ENCODE results near the gene PLK5.

Gene PLK5

DNA sequence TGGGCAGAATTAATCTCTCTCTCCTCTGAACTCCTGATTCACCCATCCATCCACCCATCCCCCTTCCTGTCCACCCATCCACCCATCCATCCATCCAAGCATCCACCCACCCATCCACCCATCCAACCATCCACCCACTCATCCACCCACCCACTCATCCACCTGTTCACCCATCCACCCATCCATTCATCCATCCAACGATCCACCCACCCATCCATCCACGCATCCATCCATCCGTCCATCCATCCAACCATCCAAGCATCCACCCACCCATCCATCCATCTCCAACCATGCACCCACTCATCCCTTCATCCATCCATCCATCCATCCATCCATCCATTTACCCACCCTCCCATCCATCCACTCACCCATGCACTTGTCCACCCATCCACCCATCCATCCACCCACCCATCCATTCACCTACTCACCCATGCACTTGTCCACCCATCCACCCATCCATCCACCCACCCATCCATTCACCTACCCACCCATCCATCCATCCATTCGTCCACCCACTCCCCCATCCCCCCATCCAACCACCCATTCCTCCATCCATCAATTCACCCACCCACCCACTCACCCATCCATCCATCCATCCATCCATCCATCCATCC is 25.6 kb downstream of the PLK5 start:
- DNase-seq (ENCODE audit: extremely low spot score, insufficient read length, low read depth) (no peak), FAIRE-seq (no peak)

DNA sequence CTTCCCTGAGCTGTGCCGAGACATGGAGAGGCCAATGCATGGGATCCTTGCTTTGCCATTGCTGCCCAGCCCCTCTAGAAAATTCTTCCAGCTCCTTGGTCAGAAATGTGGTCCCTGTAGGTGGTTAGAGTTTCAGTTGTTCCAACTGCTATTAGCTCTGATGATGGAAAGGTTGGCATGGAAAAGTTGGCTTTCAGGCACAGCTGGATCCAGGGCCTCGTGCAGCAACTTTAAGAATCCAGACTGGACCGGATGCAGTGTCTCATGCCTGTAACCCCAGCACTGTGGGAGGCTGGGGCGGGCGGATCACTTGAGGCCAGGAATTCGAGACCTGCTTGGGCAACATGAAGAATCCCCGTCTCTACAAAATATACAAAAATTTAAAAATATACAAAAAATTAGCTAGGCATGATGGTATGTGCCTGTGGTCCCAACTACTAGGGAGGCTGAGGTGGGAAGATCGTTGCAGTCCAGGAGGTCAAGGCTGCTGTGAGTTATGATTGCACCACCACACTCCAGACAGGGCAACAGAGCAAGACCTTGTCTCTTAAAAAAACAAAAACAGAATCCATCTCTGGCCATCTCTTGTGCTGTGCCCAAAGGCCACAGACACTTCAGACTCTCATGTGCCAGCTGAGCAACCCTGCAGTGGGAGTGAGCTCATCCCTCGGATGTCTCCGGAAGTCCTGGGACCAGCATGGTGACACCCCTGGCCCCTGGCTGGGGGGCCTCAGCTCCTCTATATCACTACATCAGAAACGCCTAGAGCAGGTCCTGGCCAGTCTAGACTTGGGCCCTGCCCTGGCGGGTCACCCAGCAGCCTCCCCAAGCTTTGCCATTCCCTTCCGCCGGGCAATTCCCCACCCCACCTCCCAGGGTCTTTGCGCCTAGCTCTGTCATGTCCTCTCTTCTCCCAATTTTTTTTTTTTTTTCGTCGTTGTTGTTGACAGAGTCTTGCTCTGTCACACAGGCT is 27.5 kb downstream of the PLK5 start:
- no peak for DNase-seq (ENCODE audit: extremely low spot score, insufficient read length, low read depth)
- no peak for FAIRE-seq

DNA sequence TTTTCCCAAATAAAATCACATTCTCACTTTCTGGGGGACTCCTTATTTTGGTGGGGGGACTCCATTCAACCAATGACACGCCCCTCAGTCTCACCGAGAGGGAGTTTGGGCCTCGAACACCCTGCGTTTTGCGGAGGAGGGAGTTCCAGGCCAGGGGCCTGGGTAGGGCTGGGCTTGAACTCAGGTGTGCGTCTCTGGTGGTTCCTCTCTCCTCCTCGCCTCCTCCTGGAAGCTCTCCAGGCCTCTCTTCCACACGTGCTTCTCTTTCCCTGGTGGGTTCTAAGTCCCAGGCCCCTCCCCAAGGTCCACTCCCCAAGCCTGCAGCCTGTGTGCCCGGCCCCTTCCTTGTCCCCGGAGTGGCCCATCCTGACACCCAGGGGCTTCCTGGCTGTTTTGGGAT is 29.5 kb downstream of the PLK5 start:
- FAIRE-seq (no peak), DNase-seq (ENCODE audit: extremely low spot score, insufficient read length, low read depth) (no peak)

DNA sequence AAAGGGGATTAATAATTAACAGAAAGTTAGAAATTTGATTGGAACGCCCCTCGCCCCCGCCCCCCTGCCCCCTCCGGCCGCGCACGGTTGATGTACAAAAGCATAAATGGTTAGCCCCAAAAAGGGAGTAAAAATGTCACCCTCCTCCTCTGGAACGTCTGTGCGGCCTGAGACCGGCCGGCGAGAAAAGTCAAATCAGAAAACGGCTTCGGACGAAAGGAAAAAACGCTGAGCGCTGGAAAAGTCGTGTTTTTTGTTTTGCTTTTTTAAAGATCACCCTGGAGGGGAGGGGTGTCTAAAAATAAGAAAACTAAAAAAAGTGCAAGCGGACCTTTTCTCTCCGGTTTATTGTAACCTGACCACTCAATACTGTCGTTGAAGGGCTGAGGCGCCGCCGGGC is 31.1 kb downstream of the PLK5 start:
- no peak for FAIRE-seq
- DNase-seq (ENCODE audit: extremely low spot score, insufficient read length, low read depth), result no peak

DNA sequence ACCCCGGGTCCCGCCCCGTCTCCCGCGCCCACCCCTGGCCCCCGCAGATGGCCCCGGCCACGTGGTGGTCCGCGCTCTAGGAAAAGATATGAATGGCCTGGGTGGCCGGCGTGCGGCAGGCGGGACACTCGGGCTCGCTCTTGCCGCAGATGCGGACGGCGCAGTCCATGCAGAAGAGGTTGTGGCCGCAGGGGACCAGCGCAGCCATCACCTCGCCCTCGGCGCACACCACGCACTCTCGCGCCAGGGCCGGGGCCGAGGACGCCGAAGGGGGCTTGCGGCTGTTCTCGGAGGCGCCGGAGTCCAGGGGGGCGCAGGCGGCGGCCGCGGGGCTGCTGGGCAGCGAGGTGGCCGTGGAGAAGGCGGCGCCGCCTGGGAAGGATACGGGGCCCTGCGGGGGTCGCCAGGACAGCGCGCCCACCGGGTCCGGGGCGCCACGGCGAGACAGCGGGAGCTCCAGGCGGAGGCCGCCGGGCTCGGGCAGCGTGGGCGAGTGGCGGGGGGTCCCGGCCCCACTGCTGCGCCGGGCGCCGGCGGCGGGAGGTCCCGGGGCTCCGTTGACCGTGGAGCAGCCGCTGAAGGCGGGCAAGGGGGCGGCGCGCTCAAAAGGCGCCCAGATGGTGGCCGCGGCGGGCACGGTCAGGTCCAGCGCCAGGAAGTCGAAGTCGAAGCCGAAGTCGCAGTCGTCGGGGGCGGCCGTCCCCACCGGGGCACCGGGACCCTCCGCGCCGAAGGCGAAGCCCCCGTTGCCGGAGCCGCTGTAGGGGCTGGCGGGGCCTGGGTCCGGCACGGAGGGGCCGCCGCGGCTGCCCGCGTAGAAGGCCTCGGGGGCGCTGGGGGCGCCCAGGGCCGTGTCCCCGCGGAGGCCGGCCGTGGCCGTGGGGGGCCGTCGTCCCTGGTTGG is 31.9 kb downstream of the PLK5 start:
- no peak for FAIRE-seq

DNA sequence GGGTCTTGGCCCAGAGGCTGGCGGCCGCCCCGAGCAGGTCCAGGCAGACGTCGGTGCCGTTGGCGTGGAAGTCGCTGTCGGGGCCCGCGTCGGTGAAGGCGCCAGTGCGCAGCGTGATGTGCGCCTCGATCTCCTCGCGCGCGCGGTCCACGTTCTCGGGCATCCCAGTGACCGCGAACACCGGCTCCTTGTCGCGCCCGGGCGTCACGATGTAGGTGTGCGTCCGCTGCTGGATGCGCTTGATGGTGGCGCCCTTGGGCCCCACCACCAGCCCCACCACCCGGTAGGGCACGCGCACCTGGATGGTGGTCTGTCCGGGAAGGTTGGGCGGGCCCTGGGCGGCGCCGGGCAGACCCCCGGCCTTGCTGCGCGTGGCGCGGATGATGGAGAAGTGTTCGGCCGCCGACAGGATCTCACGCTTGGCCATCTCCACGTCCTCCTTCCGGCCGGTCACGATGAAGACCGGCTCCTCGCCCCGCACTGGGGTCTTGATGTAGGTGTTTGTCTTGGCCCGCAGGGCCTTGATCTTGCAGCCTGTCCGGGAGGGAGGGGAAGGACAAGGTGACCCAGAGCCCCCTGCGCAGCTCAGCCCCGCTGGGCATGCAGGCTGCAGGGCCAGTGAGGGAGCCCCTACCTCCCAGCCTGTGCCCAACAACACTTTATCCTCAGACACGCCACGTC is 32.7 kb downstream of the PLK5 start:
- DNase-seq (ENCODE audit: extremely low spot score, insufficient read length, low read depth) (no peak), FAIRE-seq (no peak)

More for the DNA sequence above, 31.9 kb downstream of the PLK5 start:
- no peak for DNase-seq (ENCODE audit: extremely low spot score, insufficient read length, low read depth)

DNA sequence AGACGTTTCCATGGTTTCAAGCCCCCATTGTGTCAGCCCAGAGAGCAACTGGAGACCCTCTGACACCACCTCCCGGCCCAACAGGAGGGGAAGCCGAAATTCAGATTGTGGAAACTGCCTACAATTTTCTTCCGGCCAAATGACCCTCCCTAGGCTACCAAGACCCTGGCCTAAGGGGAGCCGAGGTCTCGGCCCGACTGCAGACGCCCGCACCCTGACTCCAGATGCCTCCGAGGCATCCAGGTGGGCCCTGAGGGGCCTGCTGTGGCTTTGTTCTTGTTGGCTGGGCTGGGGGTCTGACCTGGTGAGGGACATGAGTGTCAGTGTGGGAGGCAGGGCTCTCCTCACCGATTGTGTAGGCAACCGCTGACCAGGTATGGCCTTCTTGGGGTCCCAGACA is 34.7 kb downstream of the PLK5 start:
- no peak for DNase-seq (ENCODE audit: extremely low spot score, insufficient read length, low read depth)
- FAIRE-seq, result no peak

DNA sequence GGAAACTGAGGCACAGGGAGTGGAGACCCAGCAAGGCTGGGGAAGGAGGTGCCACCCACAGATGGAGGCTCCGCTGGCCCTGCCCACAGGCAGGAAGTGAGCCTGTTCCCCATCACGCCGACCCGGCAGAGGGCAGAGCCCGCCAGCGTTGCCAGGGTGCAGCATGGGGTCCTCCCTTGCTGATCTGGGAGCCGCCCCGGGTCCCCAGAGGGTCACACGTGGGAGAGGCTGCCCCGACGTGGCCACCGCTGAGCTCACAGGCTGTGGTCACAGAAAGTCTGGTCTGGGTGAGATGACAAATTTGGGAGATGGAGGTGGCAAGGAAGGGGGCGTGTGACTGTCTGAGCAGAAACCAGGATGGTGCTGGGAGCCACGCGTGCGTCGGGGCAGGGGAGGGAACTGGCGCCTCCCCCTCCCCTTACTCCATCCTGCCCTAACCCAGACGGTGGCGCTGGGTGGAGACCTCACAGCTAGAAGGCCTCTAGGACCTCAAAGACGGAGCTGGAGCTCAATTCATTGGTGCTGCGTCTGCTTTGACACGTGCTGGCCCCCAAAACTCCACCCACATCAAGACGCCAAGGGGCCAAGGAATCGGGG is 36.5 kb downstream of the PLK5 start:
- no peak for FAIRE-seq

DNA sequence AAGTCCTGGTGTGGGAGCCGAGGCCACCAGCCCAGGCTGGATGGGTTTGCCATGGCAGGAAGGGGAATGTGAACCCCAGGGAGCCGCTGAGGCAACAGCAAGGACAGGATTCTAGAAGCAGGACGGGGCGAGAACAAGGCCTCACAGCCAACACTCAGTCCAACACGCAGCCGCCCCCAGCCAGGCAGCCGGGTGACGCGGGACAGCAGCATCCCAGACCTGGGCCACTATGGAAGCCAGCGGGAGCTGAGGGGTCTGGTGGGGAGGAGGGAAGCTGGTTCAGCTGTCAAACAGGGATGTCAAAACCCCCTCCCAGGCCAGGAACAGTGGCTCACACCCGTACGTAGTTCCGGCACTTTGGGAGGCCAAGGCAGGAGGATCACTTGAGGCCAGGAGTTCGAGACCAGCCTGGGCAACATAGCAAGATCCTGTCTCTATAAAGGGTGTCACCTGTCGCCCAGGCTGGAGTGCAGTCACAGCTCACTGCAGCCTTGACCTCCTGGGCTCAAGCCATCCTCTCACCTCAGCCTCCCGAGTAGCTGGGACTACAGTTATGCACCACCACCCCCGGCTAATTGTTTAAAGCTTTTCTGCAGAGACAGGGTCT is 37.5 kb downstream of the PLK5 start:
- DNase-seq (ENCODE audit: extremely low spot score, insufficient read length, low read depth), result no peak
- no peak for FAIRE-seq

More for the DNA sequence above, 36.5 kb downstream of the PLK5 start:
- no peak for DNase-seq (ENCODE audit: extremely low spot score, insufficient read length, low read depth)

GRCh38 chr19:1563251-1563650 is 39.4 kb downstream of the PLK5 start:
- no peak for FAIRE-seq

GRCh38 chr19:1566392-1567115 is 42.7 kb downstream of the PLK5 start:
- no peak for DNase-seq (ENCODE audit: extremely low spot score, insufficient read length, low read depth)

More at GRCh38 chr19:1563251-1563650, 39.4 kb downstream of the PLK5 start:
- no peak for DNase-seq (ENCODE audit: extremely low spot score, insufficient read length, low read depth)

GRCh38 chr19:1567116-1567847 is 43.4 kb downstream of the PLK5 start:
- FAIRE-seq, result no peak
- DNase-seq (ENCODE audit: extremely low spot score, insufficient read length, low read depth), result no peak

More at GRCh38 chr19:1566392-1567115, 42.7 kb downstream of the PLK5 start:
- no peak for FAIRE-seq

- DNase-seq (ENCODE audit: extremely low spot score, insufficient read length, low read depth) (no peak), FAIRE-seq (no peak)
Measured at GRCh38 chr19:1567848-1568227, 44.0 kb downstream of the PLK5 start.

GRCh38 chr19:1568320-1569019 is 44.6 kb downstream of the PLK5 start, which contains the start of gene MEX3D:
Gene MEX3D (minus strand): TSS chr19:1568325. CDS start chr19:1568058, 267 bp downstream.
- peak; percentile 99 for DNase-seq (ENCODE audit: extremely low spot score, insufficient read length, low read depth)
- FAIRE-seq, result peak; percentile 26

GRCh38 chr19:1569997-1570396 is 46.1 kb downstream of the PLK5 start:
- FAIRE-seq (no peak), DNase-seq (ENCODE audit: extremely low spot score, insufficient read length, low read depth) (no peak)

DNA sequence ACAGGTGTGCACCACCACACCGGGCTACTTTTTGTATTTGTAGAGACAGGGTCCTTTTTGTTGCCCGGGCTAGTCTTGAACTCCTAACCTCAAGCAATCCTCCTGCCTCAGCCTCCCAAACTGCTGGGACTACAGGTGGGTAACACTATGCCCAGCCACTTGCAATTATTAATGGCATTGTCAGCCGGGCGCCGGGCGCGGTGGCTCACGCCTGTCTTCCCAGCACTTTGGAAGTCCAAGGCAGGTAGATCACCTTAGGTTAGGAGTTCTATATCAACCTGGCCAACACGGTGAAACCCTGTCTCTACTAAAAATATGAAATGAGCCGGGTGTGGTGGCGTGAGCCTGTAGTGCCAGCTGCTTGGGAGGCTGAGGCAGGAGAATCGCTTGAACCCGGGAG is 47.0 kb downstream of the PLK5 start:
- no peak for DNase-seq (ENCODE audit: extremely low spot score, insufficient read length, low read depth)
- FAIRE-seq, result no peak

DNA sequence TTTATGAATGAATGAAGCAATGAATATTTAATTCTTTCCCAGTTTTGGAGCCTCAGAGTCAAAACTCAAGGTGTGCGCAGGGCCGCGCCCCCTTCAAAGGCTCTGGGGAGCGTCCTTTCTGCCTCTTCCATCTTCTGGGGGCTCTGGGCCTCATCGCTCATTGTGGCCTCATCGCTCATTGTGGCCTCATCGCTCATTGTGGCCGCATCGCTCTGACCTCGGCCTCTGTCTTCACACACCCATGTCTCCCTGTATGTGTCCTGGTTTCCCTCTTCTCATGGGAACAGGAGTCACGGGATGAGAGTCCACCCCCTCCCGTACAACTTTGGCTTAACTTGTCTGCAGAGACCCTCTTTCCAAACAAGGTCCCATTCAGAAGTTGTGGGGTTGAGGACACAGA is 47.5 kb downstream of the PLK5 start:
- no peak for FAIRE-seq
- DNase-seq (ENCODE audit: extremely low spot score, insufficient read length, low read depth), result no peak
